Neural cell (in vitro differentiated cells): ENCODE measurements around the gene GLTPD2. TPM values are rescaled to one million over a fixed set of nuclear protein-coding genes. Genes with fewer than 3 reads are reported as not detected.

Experiments used
- H2AFZ ChIP-seq: fragments of 200-600, 300-800 bp; sonication (generic), shearing (Covaris generic); 2 replicates; pipeline ENCODE4 v1.6.0; 2014; ENCODE audit warnings: low read depth, mild to moderate bottlenecking, antibody characterized with exemption, low read length, moderate library complexity
- H3F3A ChIP-seq: fragments of 200-600 bp; shearing (Covaris generic); 2 replicates; pipeline ENCODE4 v1.6.1; 2016; ENCODE audit warnings: mild to moderate bottlenecking, moderate library complexity, mixed read lengths, antibody characterized with exemption, low read length; ENCODE audit not compliant: insufficient read depth, poor library complexity, severe bottlenecking
- H3K27ac ChIP-seq: fragments of 200-600, 300-800 bp; sonication (generic), shearing (Covaris generic); 2 replicates; pipeline ENCODE4 v1.5.1; 2014; ENCODE audit warnings: mild to moderate bottlenecking, low read length, moderate library complexity
- H3K27me3 ChIP-seq: fragments of 300-800, 200-600 bp; sonication (generic), shearing (Covaris generic); 2 replicates; pipeline ENCODE4 v1.6.0; 2014; ENCODE audit warnings: mild to moderate bottlenecking, low read depth, low read length, moderate library complexity; ENCODE audit not compliant: insufficient read depth
- H3K36me3 ChIP-seq: fragments of 300-800, 200-600 bp; sonication (generic), shearing (Covaris generic); 2 replicates; pipeline ENCODE4 v1.5.1; 2014; ENCODE audit warnings: mild to moderate bottlenecking, antibody characterized with exemption, low read length, moderate library complexity; ENCODE audit not compliant: insufficient read depth
- H3K4me2 ChIP-seq: fragments of 300-800, 200-600 bp; sonication (generic), shearing (Covaris generic); 2 replicates; pipeline ENCODE4 v1.6.0; 2014; ENCODE audit warnings: mild to moderate bottlenecking, low read length
- H3K4me3 ChIP-seq: fragments of 300-800, 200-600 bp; sonication (generic), shearing (Covaris generic); 2 replicates; pipeline ENCODE4 v1.5.1; 2014; ENCODE audit warnings: mild to moderate bottlenecking, low read length, moderate library complexity
- H3K79me2 ChIP-seq: fragments of 200-600 bp; shearing (Covaris generic); replicated peaks from 2 replicates; pipeline ENCODE4 v1.6.0; 2014; ENCODE audit warnings: mild to moderate bottlenecking, low read length, moderate library complexity; ENCODE audit not compliant: insufficient read depth
- H3K9ac ChIP-seq: fragments of 300-800, 200-600 bp; sonication (generic), shearing (Covaris generic); 2 replicates; pipeline ENCODE4 v1.6.1; 2016; ENCODE audit warnings: mild to moderate bottlenecking, low read length, mixed read lengths
- H3K9me2 ChIP-seq: fragments of 200-600 bp; shearing (Covaris generic); 2 replicates; pipeline ENCODE4 v1.6.1; 2016; ENCODE audit warnings: mild to moderate bottlenecking, low read length, mixed read lengths; ENCODE audit not compliant: insufficient read depth
- H3K9me3 ChIP-seq: fragments of 200-600, 300-800 bp; sonication (generic), shearing (Covaris generic); 2 replicates; pipeline ENCODE4 v1.6.1; 2016; ENCODE audit warnings: mild to moderate bottlenecking, mixed run types, low read length, moderate library complexity, mixed read lengths
- H4K20me1 ChIP-seq: fragments of 200-600 bp; shearing (Covaris generic); 2 replicates; pipeline ENCODE4 v1.6.1; 2016; ENCODE audit warnings: mild to moderate bottlenecking, mixed run types; ENCODE audit not compliant: insufficient read depth
- CTCF ChIP-seq: fragments of 450-650 bp; IDR thresholded peaks from 2 replicates; pipeline ENCODE4 v1.5.1; 2014; ENCODE audit warnings: antibody characterized with exemption, mild to moderate bottlenecking, moderate library complexity; ENCODE audit not compliant: poor library complexity, severe bottlenecking
- EP300 ChIP-seq: fragments of 450-650 bp; conservative IDR thresholded peaks from 2 replicates; pipeline ENCODE4 v1.6.1; 2014; ENCODE audit warnings: antibody characterized with exemption, mild to moderate bottlenecking, moderate library complexity; ENCODE audit not compliant: poor library complexity, severe bottlenecking
- EZH2 ChIP-seq: fragments of 200-600, 300-800 bp; shearing (Covaris generic), sonication (generic); IDR thresholded peaks from 2 replicates; pipeline ENCODE4 v1.6.1; 2014; ENCODE audit warnings: antibody characterized with exemption, low read length, borderline replicate concordance, mild to moderate bottlenecking; ENCODE audit not compliant: insufficient read depth, poor library complexity, severe bottlenecking
- MXI1 ChIP-seq: fragments of 450-650 bp; conservative IDR thresholded peaks from 2 replicates; pipeline ENCODE4 v1.6.1; 2014; ENCODE audit warnings: antibody characterized with exemption, mild to moderate bottlenecking; ENCODE audit not compliant: poor library complexity, severe bottlenecking
- POLR2AphosphoS5 ChIP-seq: IDR thresholded peaks from 2 replicates; pipeline ENCODE4 v1.6.1; 2012
- RAD21 ChIP-seq: fragments of 450-650 bp; conservative IDR thresholded peaks from 2 replicates; pipeline ENCODE4 v1.6.1; 2014; ENCODE audit warnings: antibody characterized with exemption, mild to moderate bottlenecking, moderate library complexity
- SMC3 ChIP-seq: fragments of 450-650 bp; conservative IDR thresholded peaks from 2 replicates; pipeline ENCODE4 v1.6.1; 2014; ENCODE audit warnings: antibody characterized with exemption, mild to moderate bottlenecking, moderate library complexity; ENCODE audit not compliant: poor library complexity
- TAF1 ChIP-seq: IDR thresholded peaks from 2 replicates; pipeline ENCODE4 v1.6.1; 2012; ENCODE audit warnings: low read depth
- polyA plus RNA-seq: library from polyadenylated mRNA; depleted of rRNA; stranded (reverse); fragments of >200 nt; gene quantifications from 2 replicates; pipeline ENCODE4 v1.2.3, GENCODE V29; 2014
- TF ChIP-seq, protein P1 (sequence below): IDR thresholded peaks from 2 replicates; pipeline ENCODE4 v1.6.1; 2012; ENCODE audit warnings: borderline replicate concordance

Gene GLTPD2
- polyA plus RNA-seq, 1 donor from 2014 or later, result not detected

DNA sequence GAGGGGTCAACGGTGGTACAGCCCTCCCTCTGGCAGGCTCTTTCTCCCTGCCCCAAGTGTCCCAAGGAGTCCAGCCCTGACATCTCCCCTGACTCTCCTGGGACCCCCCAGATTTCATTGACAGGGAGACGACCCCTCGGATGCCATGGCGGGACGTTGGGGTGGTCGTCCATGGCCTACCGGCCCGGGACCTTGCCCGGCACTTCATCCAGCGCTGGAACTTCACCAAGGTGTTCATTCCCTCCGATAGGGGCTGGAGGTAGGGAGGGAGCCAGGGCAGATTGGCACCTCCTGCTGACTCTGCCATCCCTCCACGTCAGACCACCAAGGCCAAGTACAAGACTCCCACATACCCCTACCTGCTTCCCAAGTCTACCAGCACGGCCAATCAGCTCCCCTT, 28.1 kb downstream of the GLTPD2 start:
- Histone ChIP-seq H3K4me2 (no peak overlapping the region), H3K27me3 (no peaks in the 10 kb centered on the region), H3K9me2 (no peaks in the 10 kb centered on the region), H3K27ac (no peak overlapping the region), H4K20me1 (no peaks in the 10 kb centered on the region), H3F3A (no peaks in the 10 kb centered on the region), H3K9ac (no peak overlapping the region), H3K79me2 (no peaks in the 10 kb centered on the region), H3K9me3 (no peaks in the 10 kb centered on the region), H3K4me3 (no peak overlapping the region), H2AFZ (no peak overlapping the region), H3K36me3 (no peaks in the 10 kb centered on the region)
- TF ChIP-seq MXI1 (no peak), TAF1 (no peak), SMC3 (no peak), EZH2 (no peak), POLR2AphosphoS5 (no peak), EP300 (no peak), RAD21 (no peak), CTCF (no peak)
- TF ChIP-seq, protein P1, sequence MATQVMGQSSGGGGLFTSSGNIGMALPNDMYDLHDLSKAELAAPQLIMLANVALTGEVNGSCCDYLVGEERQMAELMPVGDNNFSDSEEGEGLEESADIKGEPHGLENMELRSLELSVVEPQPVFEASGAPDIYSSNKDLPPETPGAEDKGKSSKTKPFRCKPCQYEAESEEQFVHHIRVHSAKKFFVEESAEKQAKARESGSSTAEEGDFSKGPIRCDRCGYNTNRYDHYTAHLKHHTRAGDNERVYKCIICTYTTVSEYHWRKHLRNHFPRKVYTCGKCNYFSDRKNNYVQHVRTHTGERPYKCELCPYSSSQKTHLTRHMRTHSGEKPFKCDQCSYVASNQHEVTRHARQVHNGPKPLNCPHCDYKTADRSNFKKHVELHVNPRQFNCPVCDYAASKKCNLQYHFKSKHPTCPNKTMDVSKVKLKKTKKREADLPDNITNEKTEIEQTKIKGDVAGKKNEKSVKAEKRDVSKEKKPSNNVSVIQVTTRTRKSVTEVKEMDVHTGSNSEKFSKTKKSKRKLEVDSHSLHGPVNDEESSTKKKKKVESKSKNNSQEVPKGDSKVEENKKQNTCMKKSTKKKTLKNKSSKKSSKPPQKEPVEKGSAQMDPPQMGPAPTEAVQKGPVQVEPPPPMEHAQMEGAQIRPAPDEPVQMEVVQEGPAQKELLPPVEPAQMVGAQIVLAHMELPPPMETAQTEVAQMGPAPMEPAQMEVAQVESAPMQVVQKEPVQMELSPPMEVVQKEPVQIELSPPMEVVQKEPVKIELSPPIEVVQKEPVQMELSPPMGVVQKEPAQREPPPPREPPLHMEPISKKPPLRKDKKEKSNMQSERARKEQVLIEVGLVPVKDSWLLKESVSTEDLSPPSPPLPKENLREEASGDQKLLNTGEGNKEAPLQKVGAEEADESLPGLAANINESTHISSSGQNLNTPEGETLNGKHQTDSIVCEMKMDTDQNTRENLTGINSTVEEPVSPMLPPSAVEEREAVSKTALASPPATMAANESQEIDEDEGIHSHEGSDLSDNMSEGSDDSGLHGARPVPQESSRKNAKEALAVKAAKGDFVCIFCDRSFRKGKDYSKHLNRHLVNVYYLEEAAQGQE, result no peak

- no peak overlapping the region for H3K9ac ChIP-seq
- H2AFZ ChIP-seq, result no peak overlapping the region
- no peaks in the 10 kb centered on the region for H3K36me3 ChIP-seq
- H4K20me1 ChIP-seq, result no peaks in the 10 kb centered on the region
- H3K4me3 ChIP-seq, result no peak overlapping the region
- no peak overlapping the region for H3K27ac ChIP-seq
- H3F3A ChIP-seq, result no peaks in the 10 kb centered on the region
- H3K27me3 ChIP-seq, result no peaks in the 10 kb centered on the region
- no peaks in the 10 kb centered on the region for H3K9me3 ChIP-seq
- no peaks in the 10 kb centered on the region for H3K9me2 ChIP-seq
- TF ChIP-seq CTCF (no peak), EZH2 (no peak), RAD21 (no peak), EP300 (no peak), SMC3 (no peak), MXI1 (no peak), POLR2AphosphoS5 (no peak), TAF1 (no peak)
- TF ChIP-seq, protein P1, result no peak
- H3K4me2 ChIP-seq, result no peak overlapping the region
- no peaks in the 10 kb centered on the region for H3K79me2 ChIP-seq
These were observed 29.5 kb downstream of the GLTPD2 start for GRCh38 chr17:4818276-4818675.
